ENCODE results near the gene C1QTNF9. TPM values are rescaled to one million over a fixed set of nuclear protein-coding genes. Genes with fewer than 3 reads are reported as not detected.
A peak's percentile ranks its signal among the peaks of the same experiment; 100 is the strongest.
"Not testable (repeated sequence)": the region's sequence is repeated elsewhere in the genome, so short reads cannot be mapped to it uniquely, and the experiment has no call there.

C1QTNF9 gene
- total RNA-seq, 2 donors from 2014 or later, result not detected

- no peaks in the 10 kb centered on the region for H3K4me1 Mint-ChIP-seq
- no peak for ATAC-seq (replicated peaks)
- H3K27me3 Mint-ChIP-seq, result no peaks in the 10 kb centered on the region
- no peak overlapping the region for H3K4me3 Mint-ChIP-seq
- H3K27ac Mint-ChIP-seq, result no peak overlapping the region
- peaks cover 99% of the 10 kb centered on the region for H3K36me3 Mint-ChIP-seq (ENCODE audit: low read depth)
- no peaks in the 10 kb centered on the region for H3K9me3 Mint-ChIP-seq
Observed at GRCh38 chr13:24293746-24294145, 15.6 kb upstream of the C1QTNF9 start.

GRCh38 chr13:24299488-24300114 lies 9.8 kb upstream of the C1QTNF9 start:
- peak overlapping the region; percentile 44 for H3K27ac Mint-ChIP-seq
- no peaks in the 10 kb centered on the region for H3K9me3 Mint-ChIP-seq
- peaks cover 100% of the 10 kb centered on the region for H3K36me3 Mint-ChIP-seq (ENCODE audit: low read depth)

GRCh38 chr13:24301434-24301833 lies 7.9 kb upstream of the C1QTNF9 start:
- ATAC-seq (replicated peaks), result no peak
- Mint-ChIP-seq H3K4me3 (no peak overlapping the region), H3K4me1 (peaks cover 4% of the 10 kb centered on the region), H3K27ac (no peak overlapping the region), H3K9me3 (no peaks in the 10 kb centered on the region), H3K36me3 (ENCODE audit: low read depth) (peaks cover 100% of the 10 kb centered on the region), H3K27me3 (no peaks in the 10 kb centered on the region)

More at GRCh38 chr13:24299488-24300114, 9.8 kb upstream of the C1QTNF9 start:
- H3K4me3 Mint-ChIP-seq, result no peak overlapping the region
- no peaks in the 10 kb centered on the region for H3K4me1 Mint-ChIP-seq
- no peaks in the 10 kb centered on the region for H3K27me3 Mint-ChIP-seq
- ATAC-seq (replicated peaks), result no peak

- H3K27me3 Mint-ChIP-seq, result no peaks in the 10 kb centered on the region
- no peak overlapping the region for H3K27ac Mint-ChIP-seq
- H3K4me1 Mint-ChIP-seq, result peaks cover 4% of the 10 kb centered on the region
- peaks cover 96% of the 10 kb centered on the region for H3K36me3 Mint-ChIP-seq (ENCODE audit: low read depth)
- no peak for ATAC-seq (replicated peaks)
- H3K9me3 Mint-ChIP-seq, result no peaks in the 10 kb centered on the region
- no peak overlapping the region for H3K4me3 Mint-ChIP-seq
Observed at GRCh38 chr13:24301911-24302310, 7.5 kb upstream of the C1QTNF9 start.

- Mint-ChIP-seq H3K9me3 (no peaks in the 10 kb centered on the region), H3K27ac (peak overlapping the region; percentile 33), H3K27me3 (no peaks in the 10 kb centered on the region), H3K4me3 (no peak overlapping the region), H3K36me3 (ENCODE audit: low read depth) (peaks cover 69% of the 10 kb centered on the region), H3K4me1 (peaks cover 4% of the 10 kb centered on the region)
- ATAC-seq (replicated peaks), result no peak
Observed at GRCh38 chr13:24304620-24305019, 4.8 kb upstream of the C1QTNF9 start.

- Mint-ChIP-seq H3K4me1 (peaks cover 4% of the 10 kb centered on the region), H3K27me3 (no peaks in the 10 kb centered on the region), H3K9me3 (no peaks in the 10 kb centered on the region), H3K36me3 (ENCODE audit: low read depth) (peaks cover 49% of the 10 kb centered on the region), H3K27ac (no peak overlapping the region), H3K4me3 (no peak overlapping the region)
- ATAC-seq (replicated peaks), result no peak
Observed at GRCh38 chr13:24306632-24307031, 2.7 kb upstream of the C1QTNF9 start.

- no peak for ATAC-seq (replicated peaks)
- Mint-ChIP-seq H3K27me3 (no peaks in the 10 kb centered on the region), H3K4me3 (no peak overlapping the region), H3K9me3 (no peaks in the 10 kb centered on the region), H3K27ac (no peak overlapping the region), H3K4me1 (peaks cover 4% of the 10 kb centered on the region), H3K36me3 (ENCODE audit: low read depth) (peaks cover 41% of the 10 kb centered on the region)
Observed at GRCh38 chr13:24307211-24308067, 1.9 kb upstream of the C1QTNF9 start.

- H3K27me3 Mint-ChIP-seq, result no peaks in the 10 kb centered on the region
- H3K9me3 Mint-ChIP-seq, result no peaks in the 10 kb centered on the region
- no peak overlapping the region for H3K27ac Mint-ChIP-seq
- peaks cover 34% of the 10 kb centered on the region for H3K36me3 Mint-ChIP-seq (ENCODE audit: low read depth)
- no peak for ATAC-seq (replicated peaks)
- H3K4me1 Mint-ChIP-seq, result peaks cover 4% of the 10 kb centered on the region
- no peak overlapping the region for H3K4me3 Mint-ChIP-seq
Observed at GRCh38 chr13:24308068-24308445, 1.3 kb upstream of the C1QTNF9 start.

GRCh38 chr13:24308488-24309020 lies 826 bp upstream of the C1QTNF9 start:
- Mint-ChIP-seq H3K9me3 (no peaks in the 10 kb centered on the region), H3K36me3 (ENCODE audit: low read depth) (peaks cover 29% of the 10 kb centered on the region), H3K4me1 (peaks cover 4% of the 10 kb centered on the region), H3K4me3 (no peak overlapping the region), H3K27me3 (no peaks in the 10 kb centered on the region), H3K27ac (peak overlapping the region; percentile 46)
- no peak for ATAC-seq (replicated peaks)

- no peak for ATAC-seq (replicated peaks)
- Mint-ChIP-seq H3K27ac (no peak overlapping the region), H3K27me3 (no peaks in the 10 kb centered on the region), H3K36me3 (ENCODE audit: low read depth) (no peaks in the 10 kb centered on the region), H3K4me3 (no peak overlapping the region), H3K9me3 (no peaks in the 10 kb centered on the region), H3K4me1 (no peaks in the 10 kb centered on the region)
Observed at GRCh38 chr13:24313439-24313838, 4.1 kb downstream of the C1QTNF9 start.

- not testable (repeated sequence) for H3K27ac Mint-ChIP-seq; H3K4me3 Mint-ChIP-seq; ATAC-seq (replicated peaks); H3K36me3 Mint-ChIP-seq (ENCODE audit: low read depth); H3K4me1 Mint-ChIP-seq; H3K27me3 Mint-ChIP-seq; H3K9me3 Mint-ChIP-seq
Observed at GRCh38 chr13:24317835-24318234, 8.5 kb downstream of the C1QTNF9 start.

GRCh38 chr13:24318878-24319277 lies 9.5 kb downstream of the C1QTNF9 start:
- H3K9me3 Mint-ChIP-seq; ATAC-seq (replicated peaks); H3K36me3 Mint-ChIP-seq (ENCODE audit: low read depth); H3K4me1 Mint-ChIP-seq; H3K4me3 Mint-ChIP-seq; H3K27ac Mint-ChIP-seq; H3K27me3 Mint-ChIP-seq: not testable (repeated sequence)

- not testable (repeated sequence) for H3K9me3 Mint-ChIP-seq; ATAC-seq (replicated peaks); H3K36me3 Mint-ChIP-seq (ENCODE audit: low read depth)
Observed at GRCh38 chr13:24319641-24320040, 10.3 kb downstream of the C1QTNF9 start.

GRCh38 chr13:24321416-24321815 lies 12.0 kb downstream of the C1QTNF9 start:
- not testable (repeated sequence) for H3K4me1 Mint-ChIP-seq; H3K4me3 Mint-ChIP-seq; ATAC-seq (replicated peaks)

More at GRCh38 chr13:24319641-24320040, 10.3 kb downstream of the C1QTNF9 start:
- H3K27ac Mint-ChIP-seq, H3K4me3 Mint-ChIP-seq, H3K4me1 Mint-ChIP-seq: not testable (repeated sequence)
- peaks cover 12% of the 10 kb centered on the region for H3K27me3 Mint-ChIP-seq

GRCh38 chr13:24322470-24322869 lies 13.1 kb downstream of the C1QTNF9 start:
- not testable (repeated sequence) for H3K9me3 Mint-ChIP-seq; H3K27ac Mint-ChIP-seq; H3K36me3 Mint-ChIP-seq (ENCODE audit: low read depth); ATAC-seq (replicated peaks); H3K4me3 Mint-ChIP-seq; H3K4me1 Mint-ChIP-seq
- peaks cover 33% of the 10 kb centered on the region for H3K27me3 Mint-ChIP-seq

More at GRCh38 chr13:24321416-24321815, 12.0 kb downstream of the C1QTNF9 start:
- not testable (repeated sequence) for H3K27ac Mint-ChIP-seq; H3K9me3 Mint-ChIP-seq; H3K36me3 Mint-ChIP-seq (ENCODE audit: low read depth)
- H3K27me3 Mint-ChIP-seq, result peaks cover 29% of the 10 kb centered on the region

Data from activated T-helper 17 cell treated with anti-CD3 and anti-CD28 coated beads, Interleukin-2, amount 50 U/mL, for 72 hours (primary cell).